Cardiac muscle cell (in vitro differentiated cells and primary cell): ENCODE measurements around the gene CARS1. TPM values are rescaled to one million over a fixed set of nuclear protein-coding genes. Genes with fewer than 3 reads are reported as not detected.

Experiments used
- DNase-seq, 2 donors: peaks; one replicate each; pipeline versions ENCODE4 v3.0.0 to v3.0.0-alpha.2; 2010 to 2017; ENCODE audit warnings: low read depth in 1 of 2, low spot score in 1 of 2
- H3K27ac ChIP-seq: fragments of 200-600 bp; sonication (generic); 2 replicates; pipeline ENCODE4 v1.5.1; 2016
- H3K27me3 ChIP-seq: fragments of 200-600 bp; sonication (generic); 2 replicates; pipeline ENCODE4 v1.6.0; 2016; ENCODE audit warnings: control low read depth
- H3K36me3 ChIP-seq: fragments of 200-600 bp; sonication (generic); 2 replicates; pipeline ENCODE4 v1.5.1; 2016; ENCODE audit warnings: control low read depth
- H3K4me1 ChIP-seq: fragments of 200-600 bp; sonication (generic); 2 replicates; pipeline ENCODE4 v1.8.1; 2017; ENCODE audit warnings: low read depth, mild to moderate bottlenecking, mixed run types
- H3K4me3 ChIP-seq: fragments of 200-600 bp; sonication (generic); 2 replicates; pipeline ENCODE4 v1.5.1; 2016; ENCODE audit warnings: mild to moderate bottlenecking
- H3K9me3 ChIP-seq: fragments of 200-600 bp; sonication (generic); 2 replicates; pipeline ENCODE4 v1.5.1; 2017; ENCODE audit warnings: low read depth, mild to moderate bottlenecking, control low read depth
- CTCF ChIP-seq: IDR thresholded peaks from 2 replicates; pipeline ENCODE4 v1.5.1; 2012; ENCODE audit warnings: low read depth, mild to moderate bottlenecking, low read length
- polyA plus RNA-seq: library from polyadenylated mRNA; unstranded; fragments of >200 nt; fragmentation: Nextera tagmentation; extraction: Ambion mirVana; gene quantifications from 2 replicates; pipeline ENCODE4 v1.2.1, GENCODE V29; 2016
- total RNA-seq: library from RNA; depleted of rRNA; stranded (reverse); fragments of >200 nt; gene quantifications from 2 replicates; pipeline ENCODE4 v1.2.3, GENCODE V29; 2016

Gene CARS1
- total and polyA plus RNA-seq, 2 experiments from 2014 or later, result 18.5 to 24.2 TPM

- H3K27me3 ChIP-seq, result no peaks in the 10 kb centered on the region
- no peaks in the 10 kb centered on the region for H3K36me3 ChIP-seq
- no peak overlapping the region for H3K4me3 ChIP-seq
- no peak overlapping the region for H3K27ac ChIP-seq
- H3K9me3 ChIP-seq, result no peaks in the 10 kb centered on the region
- H3K4me1 ChIP-seq, result no peaks in the 10 kb centered on the region
- DNase-seq, result no peak
- no peak for TF ChIP-seq CTCF
Observed at GRCh38 chr11:3091081-3091845, 34.0 kb upstream of the CARS1 start.

GRCh38 chr11:3090096-3090901 is 33.1 kb upstream of the CARS1 start:
- TF ChIP-seq CTCF, result no peak
- DNase-seq, result no peak
- Histone ChIP-seq H3K4me1 (no peaks in the 10 kb centered on the region), H3K4me3 (no peak overlapping the region), H3K9me3 (no peaks in the 10 kb centered on the region), H3K27me3 (no peaks in the 10 kb centered on the region), H3K27ac (no peak overlapping the region), H3K36me3 (no peaks in the 10 kb centered on the region)

DNA sequence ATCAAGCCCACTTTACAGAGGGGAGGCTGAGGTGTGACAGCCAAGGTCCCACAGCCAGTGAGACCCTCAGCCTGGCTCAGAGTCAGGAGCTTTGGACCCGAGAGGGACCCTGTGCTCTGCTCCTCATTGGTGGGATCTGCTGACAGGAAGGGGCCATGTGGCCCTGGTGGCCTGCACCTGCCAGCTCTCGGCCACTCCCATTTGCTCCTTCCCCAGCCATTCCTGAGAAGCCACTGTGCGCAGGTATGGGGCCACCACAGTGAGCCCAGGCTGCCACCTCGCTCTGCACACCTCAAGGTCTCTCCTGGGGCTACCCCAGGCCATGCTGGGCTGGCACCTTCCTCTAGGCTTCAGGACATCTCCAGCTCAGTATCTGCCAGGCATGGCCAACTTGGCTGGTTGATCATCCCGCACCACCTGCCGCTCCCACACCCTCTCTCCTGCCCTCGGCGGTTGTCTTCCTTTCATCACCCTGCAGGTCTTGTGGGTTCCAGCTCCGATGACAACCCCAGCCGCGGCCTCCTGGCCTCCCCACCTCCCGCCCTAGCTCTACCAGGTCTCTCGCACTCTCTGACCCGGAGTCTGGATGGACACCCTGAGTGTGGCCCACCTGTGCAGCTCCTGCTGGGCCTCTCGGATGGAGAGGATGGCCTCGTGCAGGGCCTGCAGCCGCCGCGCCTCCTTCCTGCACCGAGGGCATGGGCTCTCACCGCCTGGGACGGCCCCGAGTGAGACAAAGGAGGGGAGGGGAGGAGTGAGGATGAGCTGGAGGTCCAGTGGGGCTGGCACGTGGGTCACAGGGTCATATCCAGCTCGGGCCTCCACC is 32.2 kb upstream of the CARS1 start:
- no peaks in the 10 kb centered on the region for H3K4me1 ChIP-seq
- TF ChIP-seq CTCF, result no peak
- H3K36me3 ChIP-seq, result no peaks in the 10 kb centered on the region
- no peak overlapping the region for H3K27ac ChIP-seq
- no peaks in the 10 kb centered on the region for H3K27me3 ChIP-seq
- no peak for DNase-seq
- H3K4me3 ChIP-seq, result no peak overlapping the region
- no peaks in the 10 kb centered on the region for H3K9me3 ChIP-seq

- no peaks in the 10 kb centered on the region for H3K27me3 ChIP-seq
- H3K9me3 ChIP-seq, result no peaks in the 10 kb centered on the region
- no peak overlapping the region for H3K4me3 ChIP-seq
- no peak for TF ChIP-seq CTCF
- H3K27ac ChIP-seq, result no peak overlapping the region
- DNase-seq, result no peak
- H3K36me3 ChIP-seq, result no peaks in the 10 kb centered on the region
- no peaks in the 10 kb centered on the region for H3K4me1 ChIP-seq
Observed at GRCh38 chr11:3088806-3089205, 31.6 kb upstream of the CARS1 start.

GRCh38 chr11:3087821-3088800 is 30.9 kb upstream of the CARS1 start:
- no peak overlapping the region for H3K27ac ChIP-seq
- DNase-seq, result no peak
- H3K4me1 ChIP-seq, result no peaks in the 10 kb centered on the region
- H3K4me3 ChIP-seq, result no peak overlapping the region
- no peak for TF ChIP-seq CTCF
- H3K9me3 ChIP-seq, result no peaks in the 10 kb centered on the region
- no peaks in the 10 kb centered on the region for H3K36me3 ChIP-seq
- H3K27me3 ChIP-seq, result no peaks in the 10 kb centered on the region
